Progenitor cell of endocrine pancreas (in vitro differentiated cells): ENCODE results near the gene YWHAE. TPM values are rescaled to one million over a fixed set of nuclear protein-coding genes. Genes with fewer than 3 reads are reported as not detected.
A peak's percentile ranks its signal among the peaks of the same experiment; 100 is the strongest.
"Not testable (repeated sequence)": the region's sequence is repeated elsewhere in the genome, so short reads cannot be mapped to it uniquely, and the experiment has no call there.

Experiments used
- DNase-seq: peaks from one replicate; pipeline ENCODE4 v3.0.0; 2021; ENCODE audit warnings: low spot score; ENCODE audit not compliant: unreplicated experiment
- H3K27ac Mint-ChIP-seq: 2 replicates; pipeline ENCODE4 v1.8.0; 2021; ENCODE audit warnings: mild to moderate bottlenecking, moderate library complexity, mixed read lengths
- H3K27me3 Mint-ChIP-seq: 2 replicates; pipeline ENCODE4 v1.8.0; 2021; ENCODE audit warnings: mixed read lengths
- H3K36me3 Mint-ChIP-seq: 2 replicates; pipeline ENCODE4 v1.8.0; 2022; ENCODE audit warnings: mixed read lengths; ENCODE audit not compliant: insufficient read depth
- H3K4me1 Mint-ChIP-seq: 2 replicates; pipeline ENCODE4 v1.8.0; 2021; ENCODE audit warnings: low read depth, mixed read lengths
- H3K4me3 Mint-ChIP-seq: 2 replicates; pipeline ENCODE4 v1.8.0; 2021; ENCODE audit warnings: low read depth, mild to moderate bottlenecking, moderate library complexity, mixed read lengths
- H3K9me3 Mint-ChIP-seq: 2 replicates; pipeline ENCODE4 v1.8.0; 2021; ENCODE audit warnings: low read depth, mixed read lengths
- total RNA-seq: library from RNA; stranded (reverse); gene quantifications from 2 replicates; pipeline ENCODE4 v1.2.1, GENCODE V29; 2021
- TF ChIP-seq, protein P1 (sequence below): fragments of 200-600 bp; sonication (generic); IDR thresholded peaks from one replicate; pipeline ENCODE4 v1.5.0; 2021; ENCODE audit warnings: antibody characterized with exemption, mild to moderate bottlenecking; ENCODE audit not compliant: unreplicated experiment

The YWHAE gene
- total RNA-seq, 1 donor from 2014 or later, result 951 TPM

DNA sequence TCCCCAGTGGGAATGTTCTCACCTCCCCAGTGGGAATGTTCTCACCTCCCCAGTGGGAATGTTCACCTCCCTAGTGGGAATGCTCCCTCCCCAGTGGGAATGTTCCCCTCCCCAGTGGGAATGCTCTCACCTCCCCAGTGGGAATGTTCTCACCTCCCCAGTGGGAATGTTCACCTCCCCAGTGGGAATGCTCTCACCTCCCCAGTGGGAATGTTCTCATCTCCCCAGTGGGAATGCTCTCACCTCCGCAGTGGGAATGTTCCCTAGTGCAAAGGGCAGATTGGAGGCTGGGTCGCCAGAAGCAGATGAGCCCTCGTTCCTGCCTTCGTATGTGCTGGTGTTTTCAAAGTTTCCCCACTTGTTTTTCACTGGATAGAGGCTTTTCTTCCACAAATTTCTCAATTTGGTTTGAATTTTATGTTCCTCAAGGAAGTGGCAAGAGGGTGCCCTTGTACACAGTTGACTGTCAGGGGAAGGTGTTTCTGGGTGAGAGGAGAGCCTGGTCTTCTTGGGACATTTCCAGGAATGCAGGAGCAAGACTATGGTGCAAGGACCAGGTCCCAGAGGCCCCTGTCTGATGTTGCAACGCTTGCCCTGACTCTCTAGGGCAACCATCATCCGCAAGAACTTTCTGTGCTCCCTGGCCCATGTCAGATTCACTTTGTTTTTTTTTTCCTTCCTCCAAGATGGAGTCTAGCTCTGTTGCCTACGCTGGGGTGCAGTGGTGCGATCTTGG, 86.6 kb downstream of the YWHAE start:
- H3K4me1 Mint-ChIP-seq, result peaks cover 2% of the 10 kb centered on the region
- TF ChIP-seq, protein P1, sequence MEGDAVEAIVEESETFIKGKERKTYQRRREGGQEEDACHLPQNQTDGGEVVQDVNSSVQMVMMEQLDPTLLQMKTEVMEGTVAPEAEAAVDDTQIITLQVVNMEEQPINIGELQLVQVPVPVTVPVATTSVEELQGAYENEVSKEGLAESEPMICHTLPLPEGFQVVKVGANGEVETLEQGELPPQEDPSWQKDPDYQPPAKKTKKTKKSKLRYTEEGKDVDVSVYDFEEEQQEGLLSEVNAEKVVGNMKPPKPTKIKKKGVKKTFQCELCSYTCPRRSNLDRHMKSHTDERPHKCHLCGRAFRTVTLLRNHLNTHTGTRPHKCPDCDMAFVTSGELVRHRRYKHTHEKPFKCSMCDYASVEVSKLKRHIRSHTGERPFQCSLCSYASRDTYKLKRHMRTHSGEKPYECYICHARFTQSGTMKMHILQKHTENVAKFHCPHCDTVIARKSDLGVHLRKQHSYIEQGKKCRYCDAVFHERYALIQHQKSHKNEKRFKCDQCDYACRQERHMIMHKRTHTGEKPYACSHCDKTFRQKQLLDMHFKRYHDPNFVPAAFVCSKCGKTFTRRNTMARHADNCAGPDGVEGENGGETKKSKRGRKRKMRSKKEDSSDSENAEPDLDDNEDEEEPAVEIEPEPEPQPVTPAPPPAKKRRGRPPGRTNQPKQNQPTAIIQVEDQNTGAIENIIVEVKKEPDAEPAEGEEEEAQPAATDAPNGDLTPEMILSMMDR, result no peak
- no peaks in the 10 kb centered on the region for H3K36me3 Mint-ChIP-seq
- no peak for DNase-seq
- H3K4me3 Mint-ChIP-seq, result no peak overlapping the region
- no peaks in the 10 kb centered on the region for H3K9me3 Mint-ChIP-seq
- H3K27me3 Mint-ChIP-seq, result peaks cover 14% of the 10 kb centered on the region
- no peak overlapping the region for H3K27ac Mint-ChIP-seq

DNA sequence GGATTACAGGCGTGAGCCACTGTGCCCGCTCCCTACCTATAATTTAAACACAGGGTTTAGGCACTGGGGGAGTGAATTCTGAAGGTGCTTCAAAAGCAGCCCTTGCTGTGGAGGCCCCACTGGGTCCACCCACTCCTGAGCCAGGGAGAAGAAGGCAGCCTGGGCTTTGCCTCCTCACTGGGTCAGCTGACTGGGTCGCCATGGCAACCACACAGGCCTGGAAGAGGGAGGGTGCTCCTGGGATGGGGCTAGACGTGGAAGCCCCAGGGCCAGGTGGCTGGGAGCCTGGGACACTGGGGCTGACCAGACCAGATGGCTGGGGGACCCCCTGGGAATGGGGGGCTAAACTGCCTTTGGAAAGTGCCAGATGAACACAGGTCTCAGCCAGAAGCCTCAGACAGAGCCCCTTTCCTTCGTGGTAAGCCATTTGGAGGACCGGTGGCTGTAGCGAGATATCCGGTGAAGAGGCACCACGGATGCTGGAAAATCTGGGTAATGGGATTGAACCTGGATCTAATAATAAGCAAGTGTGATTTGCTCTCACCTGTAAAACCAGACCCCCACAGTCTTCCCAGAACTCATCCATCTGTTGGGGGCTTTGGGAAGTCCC, 87.7 kb downstream of the YWHAE start:
- Mint-ChIP-seq H3K4me1 (peaks cover 2% of the 10 kb centered on the region), H3K27me3 (peaks cover 19% of the 10 kb centered on the region), H3K27ac (no peak overlapping the region), H3K36me3 (no peaks in the 10 kb centered on the region), H3K4me3 (no peak overlapping the region), H3K9me3 (no peaks in the 10 kb centered on the region)
- TF ChIP-seq, protein P1, result no peak
- DNase-seq, result peak; percentile 33

DNA sequence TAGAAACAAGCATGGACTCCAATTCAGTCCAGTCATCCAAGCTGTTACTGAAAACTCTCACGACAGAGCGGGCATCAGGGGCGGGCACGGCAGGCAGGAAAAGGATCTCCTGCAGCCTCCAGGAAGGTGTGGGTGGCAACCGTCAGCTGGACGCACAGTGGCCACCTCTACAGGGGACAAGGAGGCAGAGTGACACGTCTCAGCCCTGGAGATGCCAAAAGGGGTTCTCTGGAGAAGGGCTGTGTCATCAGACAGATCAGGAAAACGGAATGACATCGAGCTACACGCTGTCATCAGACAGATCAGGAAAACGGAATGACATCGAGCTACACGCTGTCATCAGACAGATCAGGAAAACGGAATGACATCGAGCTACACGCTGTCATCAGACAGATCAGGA, 92.2 kb downstream of the YWHAE start:
- not testable (repeated sequence) for DNase-seq, H3K4me3 Mint-ChIP-seq, H3K27ac Mint-ChIP-seq

DNA sequence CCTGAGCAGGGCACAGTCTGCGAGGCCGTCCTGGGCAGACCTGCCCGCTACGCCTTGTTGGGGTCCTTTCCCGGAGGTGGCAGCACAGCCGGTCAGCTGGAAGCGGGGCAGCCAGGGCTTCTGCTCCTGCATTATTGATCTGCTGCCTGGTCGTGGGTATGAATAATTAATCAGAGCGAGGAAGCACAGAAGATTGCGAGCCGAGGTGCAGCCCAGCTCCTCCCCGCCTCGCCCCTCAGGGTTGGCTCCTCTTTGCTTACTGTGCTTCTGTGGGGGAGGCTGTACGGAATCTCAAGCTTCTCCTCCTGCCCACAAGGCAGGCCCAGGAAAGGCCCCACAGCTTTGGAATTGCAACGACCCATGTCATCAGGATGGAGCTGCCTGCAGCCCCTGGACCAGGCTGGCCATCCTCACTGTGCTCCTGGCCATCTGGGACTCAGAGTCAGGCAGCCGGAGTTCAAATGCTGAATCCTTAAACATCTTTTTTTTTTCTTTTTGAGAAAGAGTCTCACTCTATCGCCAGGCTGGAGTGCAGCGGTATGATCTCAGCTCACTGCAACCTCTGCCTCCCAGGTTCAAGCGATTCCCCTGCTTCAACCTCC, 95.0 kb downstream of the YWHAE start:
- Mint-ChIP-seq H3K9me3 (no peaks in the 10 kb centered on the region), H3K27me3 (peaks cover 23% of the 10 kb centered on the region), H3K4me3 (no peak overlapping the region), H3K36me3 (no peaks in the 10 kb centered on the region), H3K27ac (no peak overlapping the region), H3K4me1 (peaks cover 9% of the 10 kb centered on the region)
- peak; percentile 27 for DNase-seq
- TF ChIP-seq, protein P1, result no peak

More for the DNA sequence above, 92.2 kb downstream of the YWHAE start:
- not testable (repeated sequence) for H3K9me3 Mint-ChIP-seq, H3K36me3 Mint-ChIP-seq, H3K4me1 Mint-ChIP-seq
- peaks cover 13% of the 10 kb centered on the region for H3K27me3 Mint-ChIP-seq

DNA sequence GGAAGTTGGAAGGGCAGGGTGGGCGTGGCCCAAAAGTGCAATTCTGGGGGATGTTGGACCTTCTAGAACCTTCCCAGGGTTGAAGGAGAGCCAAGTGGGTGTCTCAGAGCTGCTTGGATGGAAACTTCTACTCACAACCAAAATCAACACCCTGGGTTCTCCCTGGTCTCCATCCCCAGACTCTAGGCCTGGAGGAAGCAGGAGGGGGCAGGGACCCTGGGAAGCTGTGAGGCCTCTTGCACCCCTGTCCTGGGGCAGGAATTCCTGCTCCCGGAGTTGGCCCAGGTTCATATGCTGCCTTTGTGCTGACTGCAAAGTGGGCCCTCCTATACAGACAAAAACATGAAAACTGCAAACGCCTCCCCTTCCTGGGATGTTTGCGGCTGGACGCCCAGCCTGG, 95.5 kb downstream of the YWHAE start:
- Mint-ChIP-seq H3K27me3 (peaks cover 25% of the 10 kb centered on the region), H3K4me3 (no peak overlapping the region), H3K9me3 (no peaks in the 10 kb centered on the region), H3K4me1 (peaks cover 9% of the 10 kb centered on the region), H3K27ac (no peak overlapping the region), H3K36me3 (no peaks in the 10 kb centered on the region)
- no peak for DNase-seq
- TF ChIP-seq, protein P1, result no peak
